ENCODE measurements around the gene ESRRG. TPM values are rescaled to one million over a fixed set of nuclear protein-coding genes. Genes with fewer than 3 reads are reported as not detected.

ESRRG gene
- total RNA-seq, 1 experiment from 2014 or later = 0.44 TPM

DNA sequence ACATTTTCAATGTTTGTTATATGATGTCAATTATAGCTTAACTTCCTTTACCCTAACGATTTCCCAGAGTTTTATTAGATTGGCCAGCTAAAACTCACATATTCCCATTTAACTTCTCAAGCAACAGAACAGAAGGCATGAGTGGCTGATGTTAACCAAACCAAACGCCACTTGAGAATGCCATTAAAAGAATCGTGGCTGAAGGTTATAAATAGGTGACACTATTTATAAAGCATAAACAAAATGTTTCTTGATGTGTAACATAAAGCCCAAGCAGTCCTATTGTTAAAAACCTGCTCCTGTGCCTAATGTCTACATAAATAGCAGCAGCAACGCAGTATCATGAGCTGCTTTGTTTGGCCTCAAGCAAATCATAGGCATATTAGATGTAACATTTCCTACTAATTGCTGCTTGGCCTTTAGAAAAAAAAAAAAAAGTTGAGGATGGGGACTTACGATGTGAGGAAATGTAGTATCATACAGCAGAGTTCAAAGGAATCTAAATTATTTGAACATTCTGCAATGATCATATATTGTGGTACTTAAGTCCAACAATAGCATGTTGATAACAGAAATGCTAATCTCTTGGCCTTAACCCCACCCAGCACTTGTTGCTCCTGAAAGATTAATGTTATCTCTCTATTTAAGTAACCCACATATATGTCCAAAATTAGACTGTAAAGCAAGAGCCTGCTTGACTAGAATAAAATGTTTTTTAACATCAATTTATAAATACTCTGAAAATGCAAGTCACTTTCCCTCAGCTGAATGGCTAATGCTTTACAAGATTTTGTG lies 106.0 kb downstream of the ESRRG start:
- no peak overlapping the region for H2BK20ac ChIP-seq (ENCODE audit: low read depth, low read length, poor library complexity, severe bottlenecking)
- H4K5ac ChIP-seq (ENCODE audit: insufficient read length, low read depth, low read length) = no peak overlapping the region
- H3K18ac ChIP-seq (ENCODE audit: insufficient read length, low read depth, low read length) = no peak overlapping the region
- no peak overlapping the region for H3K4ac ChIP-seq (ENCODE audit: low read depth, low read length)
- Mint-ChIP-seq H3K27me3 (ENCODE audit: low read depth) (no peaks in the 10 kb centered on the region), H3K36me3 (ENCODE audit: insufficient read depth in 1 of 3, low read depth in 3 of 3) (no peaks in the 10 kb centered on the region), H3K4me1 (peaks cover 3 to 9% of the 10 kb centered on the region in 2 experiments; a peak in 2 of 4 replicates), H3K4me3 (no peak overlapping the region), H3K27ac (no peak overlapping the region), H3K9me3 (no peaks in the 10 kb centered on the region)
- no peak overlapping the region for H2BK15ac ChIP-seq (ENCODE audit: low read depth, low read length)
- no peak overlapping the region for H4K91ac ChIP-seq (ENCODE audit: insufficient read length, low read depth, low read length)
- H3K4me1 ChIP-seq (ENCODE audit: insufficient read depth, low read length) = no peaks in the 10 kb centered on the region
- H3K56ac ChIP-seq (ENCODE audit: insufficient read length, low read depth, low read length) = no peak overlapping the region
- no peak overlapping the region for H2BK12ac ChIP-seq (ENCODE audit: insufficient read length, low read depth, low read length)
- H4K20me1 ChIP-seq (ENCODE audit: control insufficient read depth, insufficient read depth, insufficient read length) = no peaks in the 10 kb centered on the region
- H3K27me3 ChIP-seq (ENCODE audit: insufficient read depth, low read length) = no peaks in the 10 kb centered on the region
- no peak overlapping the region for H2AFZ ChIP-seq (ENCODE audit: low read length)
- H3K23me2 ChIP-seq (ENCODE audit: insufficient read length, low read depth, low read length, poor library complexity, severe bottlenecking) = no peaks in the 10 kb centered on the region
- no peak for DNase-seq
- H3K79me2 ChIP-seq (ENCODE audit: insufficient read depth, low read length) = no peaks in the 10 kb centered on the region
- no peaks in the 10 kb centered on the region for H3K9me3 ChIP-seq (ENCODE audit: control insufficient read depth, low read depth, low read length)
- TF ChIP-seq, protein P1, sequence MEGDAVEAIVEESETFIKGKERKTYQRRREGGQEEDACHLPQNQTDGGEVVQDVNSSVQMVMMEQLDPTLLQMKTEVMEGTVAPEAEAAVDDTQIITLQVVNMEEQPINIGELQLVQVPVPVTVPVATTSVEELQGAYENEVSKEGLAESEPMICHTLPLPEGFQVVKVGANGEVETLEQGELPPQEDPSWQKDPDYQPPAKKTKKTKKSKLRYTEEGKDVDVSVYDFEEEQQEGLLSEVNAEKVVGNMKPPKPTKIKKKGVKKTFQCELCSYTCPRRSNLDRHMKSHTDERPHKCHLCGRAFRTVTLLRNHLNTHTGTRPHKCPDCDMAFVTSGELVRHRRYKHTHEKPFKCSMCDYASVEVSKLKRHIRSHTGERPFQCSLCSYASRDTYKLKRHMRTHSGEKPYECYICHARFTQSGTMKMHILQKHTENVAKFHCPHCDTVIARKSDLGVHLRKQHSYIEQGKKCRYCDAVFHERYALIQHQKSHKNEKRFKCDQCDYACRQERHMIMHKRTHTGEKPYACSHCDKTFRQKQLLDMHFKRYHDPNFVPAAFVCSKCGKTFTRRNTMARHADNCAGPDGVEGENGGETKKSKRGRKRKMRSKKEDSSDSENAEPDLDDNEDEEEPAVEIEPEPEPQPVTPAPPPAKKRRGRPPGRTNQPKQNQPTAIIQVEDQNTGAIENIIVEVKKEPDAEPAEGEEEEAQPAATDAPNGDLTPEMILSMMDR (conservative IDR thresholded peaks at IDR 0.05) = no peak
- no peak overlapping the region for H4K8ac ChIP-seq (replicated peaks; ENCODE audit: insufficient read length, low read depth, low read length)
- H3K79me1 ChIP-seq (ENCODE audit: insufficient read depth, low read depth, low read length, poor library complexity, severe bottlenecking) = no peaks in the 10 kb centered on the region
- no CpG with 5 or more reads among the region's 5 CpGs for WGBS (ENCODE audit: extremely low coverage, insufficient read length, low lambda C conversion rate)
- no peak overlapping the region for H3K9ac ChIP-seq (ENCODE audit: extremely low read depth, insufficient read length, low read length)
- no peak overlapping the region for H3K14ac ChIP-seq (ENCODE audit: insufficient read depth, low read length)
- H3K23ac ChIP-seq (ENCODE audit: insufficient read length, low read depth, low read length) = no peak overlapping the region
- H2AK5ac ChIP-seq (ENCODE audit: insufficient read length, low read length) = no peak overlapping the region
- H3T11ph ChIP-seq (ENCODE audit: low read length) = no peak overlapping the region
- no peak overlapping the region for H2BK5ac ChIP-seq (ENCODE audit: insufficient read length, low read length)
- H3K4me2 ChIP-seq (ENCODE audit: insufficient read depth, insufficient read length, low read length) = no peak overlapping the region
- no peak overlapping the region for H2BK120ac ChIP-seq (ENCODE audit: low read depth, low read length, poor library complexity, severe bottlenecking)
- H3K27ac ChIP-seq (ENCODE audit: insufficient read length, low read depth, low read length) = no peak overlapping the region

All from H9 (cell line).